SU-DHL-6 (cell line): ENCODE data around the gene ERH.

Source experiments
- H2AFZ ChIP-seq: fragments of 200-600 bp; sonication (generic); 2 replicates; pipeline ENCODE4 v1.6.1; 2014; ENCODE audit warnings: low read depth, mild to moderate bottlenecking, moderate library complexity, mixed read lengths, antibody characterized with exemption, low read length; ENCODE audit not compliant: severe bottlenecking
- H3F3A ChIP-seq: fragments of 200-600 bp; shearing (Covaris generic); 2 replicates; pipeline ENCODE4 v1.6.0; 2016; ENCODE audit warnings: antibody characterized with exemption, mild to moderate bottlenecking; ENCODE audit not compliant: insufficient read depth
- H3K27ac ChIP-seq: fragments of 200-600 bp; sonication (generic); 2 replicates; pipeline ENCODE4 v1.5.1; 2016; ENCODE audit warnings: low read depth, mild to moderate bottlenecking, low read length, moderate library complexity, mixed read lengths
- H3K27me3 ChIP-seq: fragments of 200-600 bp; sonication (generic), shearing (Covaris generic); 2 replicates; pipeline ENCODE4 v1.6.0; 2014; ENCODE audit warnings: mild to moderate bottlenecking, low read length
- H3K36me3 ChIP-seq: fragments of 200-600 bp; sonication (generic); 2 replicates; pipeline ENCODE4 v1.6.1; 2014; ENCODE audit warnings: mild to moderate bottlenecking, low read length, mixed read lengths
- H3K4me2 ChIP-seq: fragments of 300-600, 200-600 bp; shearing (Covaris generic), sonication (generic); 2 replicates; pipeline ENCODE4 v1.6.0; 2014; ENCODE audit warnings: low read length, low read depth, mild to moderate bottlenecking; ENCODE audit not compliant: poor library complexity, severe bottlenecking
- H3K4me3 ChIP-seq: fragments of 200-600 bp; sonication (generic); 2 replicates; pipeline ENCODE4 v1.5.1; 2014; ENCODE audit warnings: antibody characterized with exemption, low read length, mild to moderate bottlenecking, mixed read lengths; ENCODE audit not compliant: insufficient read depth, poor library complexity, severe bottlenecking
- H3K79me2 ChIP-seq: fragments of 200-600 bp; sonication (generic); 2 replicates; pipeline ENCODE4 v1.6.1; 2014; ENCODE audit warnings: mild to moderate bottlenecking, low read length, moderate library complexity; ENCODE audit not compliant: insufficient read depth
- H3K9ac ChIP-seq: fragments of 200-600 bp; sonication (generic); 2 replicates; pipeline ENCODE4 v1.7.0; 2014; ENCODE audit warnings: mild to moderate bottlenecking, low read length
- H3K9me2 ChIP-seq: fragments of 200-600 bp; sonication (generic); replicated peaks from 2 replicates; pipeline ENCODE4 v1.6.1; 2014; ENCODE audit warnings: low read length; ENCODE audit not compliant: insufficient read depth
- H3K9me3 ChIP-seq: fragments of 200-600 bp; sonication (generic); 2 replicates; pipeline ENCODE4 v1.6.1; 2014; ENCODE audit warnings: low read length, mixed read lengths; ENCODE audit not compliant: insufficient read depth
- H4K20me1 ChIP-seq: fragments of 200-600 bp; sonication (generic); 2 replicates; pipeline ENCODE4 v1.6.1; 2014; ENCODE audit warnings: low read depth, mild to moderate bottlenecking, antibody characterized with exemption, low read length, moderate library complexity, mixed read lengths
- CTCF ChIP-seq: fragments of 200-600 bp; sonication (generic); IDR thresholded peaks from one replicate; pipeline ENCODE4 v1.5.1; 2017; ENCODE audit warnings: antibody characterized with exemption, mild to moderate bottlenecking, low read length, moderate library complexity; ENCODE audit not compliant: insufficient read depth, poor library complexity, severe bottlenecking
- EZH2phosphoT487 ChIP-seq: fragments of 200-600 bp; sonication (generic), shearing (Covaris generic); conservative IDR thresholded peaks from 2 replicates; pipeline ENCODE4 v1.6.1; 2018; ENCODE audit warnings: mild to moderate bottlenecking, antibody characterized with exemption, low read length, moderate library complexity, mixed read lengths

ERH gene

GRCh38 chr14:69401841-69402240 is 3.7 kb upstream of the ERH start:
- Histone ChIP-seq H3K4me2 (peak overlapping the region; percentile 99), H3K79me2 (peaks cover 94% of the 10 kb centered on the region), H3K9me2 (no peaks in the 10 kb centered on the region), H3K36me3 (peaks cover 5% of the 10 kb centered on the region), H3F3A (peaks cover 6% of the 10 kb centered on the region; the same call in 1 of the 2 replicates), H3K9ac (no peak overlapping the region), H3K4me3 (peak overlapping the region; percentile 78), H2AFZ (no peak overlapping the region), H4K20me1 (peaks cover 9% of the 10 kb centered on the region), H3K27ac (no peak overlapping the region), H3K9me3 (no peaks in the 10 kb centered on the region), H3K27me3 (no peaks in the 10 kb centered on the region)
- TF ChIP-seq CTCF, result no peak
- TF ChIP-seq EZH2phosphoT487, result no peak

DNA sequence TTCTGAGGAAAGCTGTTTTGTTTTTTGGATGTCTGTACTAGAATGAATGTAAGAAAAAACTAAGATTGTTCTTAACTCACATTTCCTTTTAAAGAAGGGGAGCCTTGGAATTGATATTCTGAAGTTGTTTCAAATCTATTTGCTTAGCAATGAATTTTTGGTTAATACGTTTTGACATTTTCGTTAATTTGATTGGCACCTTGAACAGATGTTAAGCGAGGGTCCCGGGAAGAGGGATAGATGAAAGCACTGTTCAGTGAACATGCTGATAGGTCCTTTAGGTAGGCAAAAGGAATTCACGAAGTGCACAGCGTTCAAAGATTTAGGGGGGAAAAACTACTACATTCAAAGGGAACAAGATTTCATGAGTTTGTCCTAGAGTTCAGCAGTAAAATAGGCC is 2.1 kb upstream of the ERH start:
- H3K27me3 ChIP-seq, result no peaks in the 10 kb centered on the region
- H4K20me1 ChIP-seq, result peaks cover 15% of the 10 kb centered on the region
- no peaks in the 10 kb centered on the region for H3K9me3 ChIP-seq
- H3K79me2 ChIP-seq, result peaks cover 94% of the 10 kb centered on the region
- no peak overlapping the region for H3K27ac ChIP-seq
- no peaks in the 10 kb centered on the region for H3K9me2 ChIP-seq
- TF ChIP-seq EZH2phosphoT487 (no peak), CTCF (no peak)
- peaks cover 17% of the 10 kb centered on the region for H3K36me3 ChIP-seq
- no peak overlapping the region for H2AFZ ChIP-seq
- H3K9ac ChIP-seq, result peak overlapping the region; percentile 96
- peak overlapping the region; percentile 78 for H3K4me3 ChIP-seq
- peaks cover 6% of the 10 kb centered on the region; the same call in 1 of the 2 replicates for H3F3A ChIP-seq
- peak overlapping the region; percentile 99 for H3K4me2 ChIP-seq

DNA sequence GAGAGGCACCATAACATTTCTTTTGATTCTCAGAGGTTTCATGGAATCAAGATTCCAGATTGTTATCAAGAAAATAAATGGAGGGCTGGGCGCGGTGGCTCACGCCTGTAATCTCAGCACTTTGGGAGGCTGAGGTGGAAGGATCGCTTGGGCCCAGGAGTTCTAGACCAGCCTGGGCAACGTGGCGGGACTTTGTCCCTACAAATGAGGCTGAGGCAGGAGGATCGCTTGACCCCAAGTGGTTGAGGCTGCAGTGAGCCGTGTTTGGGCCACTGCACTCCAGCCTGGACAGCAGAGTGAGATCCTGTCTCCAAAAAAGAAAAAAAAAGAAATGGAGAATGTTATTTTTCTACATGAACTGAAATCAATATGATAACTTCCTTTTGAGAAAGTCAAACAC is 1.7 kb upstream of the ERH start:
- Histone ChIP-seq H3K36me3 (peaks cover 17% of the 10 kb centered on the region), H3K79me2 (peaks cover 94% of the 10 kb centered on the region), H3K9ac (peak overlapping the region; percentile 96), H3K9me2 (no peaks in the 10 kb centered on the region), H4K20me1 (peaks cover 15% of the 10 kb centered on the region), H3K9me3 (no peaks in the 10 kb centered on the region), H2AFZ (no peak overlapping the region), H3K27me3 (no peaks in the 10 kb centered on the region), H3K4me2 (peak overlapping the region; percentile 99), H3F3A (peaks cover 6% of the 10 kb centered on the region; the same call in 1 of the 2 replicates), H3K4me3 (peak overlapping the region; percentile 78), H3K27ac (no peak overlapping the region)
- TF ChIP-seq EZH2phosphoT487 (no peak), CTCF (no peak)
